PC-3 (cell line): ENCODE measurements around the gene ESPN. TPM values are rescaled to one million over a fixed set of nuclear protein-coding genes. Genes with fewer than 3 reads are reported as not detected.

Source experiments
- ATAC-seq: fragments of 200-7000 bp; cut with Tn5 transposase; 2 replicates; pipeline ENCODE4 v1.9.1; 2020; ENCODE audit warnings: mild to moderate bottlenecking, moderate library complexity
- BruUV-seq: library from RNA; stranded (reverse); fragments of 400-500 nt; replicated peaks from 2 replicates; lab custom pipeline; 2021; lab: Mats Ljungman, UMichigan
- CTCF ChIA-PET: fragments of 300-600 bp; sonication (Branson Sonifier 250); formaldehyde crosslinking; loops from one replicate; lab custom pipeline; 2022; ENCODE audit warnings: antibody characterized with exemption; lab: Charles Lee
- POLR2A ChIA-PET: fragments of 300-600 bp; sonication (Branson Sonifier 250); formaldehyde crosslinking; loops from one replicate; lab custom pipeline; 2022; ENCODE audit warnings: antibody characterized with exemption; ENCODE audit not compliant: unreplicated experiment; lab: Charles Lee
- DNase-seq: peaks from one replicate; pipeline ENCODE4 v3.0.0-alpha.2; 2015
- H2AFZ ChIP-seq: fragments of 300-600 bp; sonication (generic); 2 replicates; pipeline ENCODE4 v1.6.0; 2016; ENCODE audit warnings: antibody characterized with exemption, low read length
- H3F3A ChIP-seq: fragments of 300-600 bp; sonication (generic); one replicate; pipeline ENCODE4 v1.6.0; 2017; ENCODE audit warnings: antibody characterized with exemption, low read length, control low read depth, mild to moderate bottlenecking; ENCODE audit not compliant: unreplicated experiment
- H3K27ac ChIP-seq: fragments of 300-600 bp; sonication (generic); 2 replicates; pipeline ENCODE4 v1.5.1; 2016; ENCODE audit warnings: mild to moderate bottlenecking, low read length
- H3K27me3 ChIP-seq: fragments of 300-600 bp; sonication (generic); 2 replicates; pipeline ENCODE4 v1.6.1; 2016; ENCODE audit warnings: low read length, mixed read lengths
- H3K36me3 ChIP-seq: fragments of 300-600 bp; sonication (generic); 2 replicates; pipeline ENCODE4 v1.6.1; 2016; ENCODE audit warnings: low read depth, mixed run types, low read length, mixed read lengths
- H3K4me1 ChIP-seq: fragments of 300-600 bp; sonication (generic); 2 replicates; pipeline ENCODE4 v1.5.1; 2016; ENCODE audit warnings: low read length; ENCODE audit not compliant: insufficient read depth
- H3K4me2 ChIP-seq: fragments of 300-600 bp; sonication (generic); 2 replicates; pipeline ENCODE4 v1.6.0; 2016; ENCODE audit warnings: low read length
- H3K4me3 ChIP-seq: fragments of 300-600 bp; sonication (generic); 2 replicates; pipeline ENCODE4 v1.5.1; 2016; ENCODE audit warnings: mild to moderate bottlenecking, low read length, mixed read lengths
- H3K79me2 ChIP-seq: fragments of 300-600 bp; sonication (generic); 2 replicates; pipeline ENCODE4 v1.6.1; 2017; ENCODE audit warnings: low read length, mixed read lengths
- H3K9ac ChIP-seq: fragments of 300-600 bp; sonication (generic); 2 replicates; pipeline ENCODE4 v1.6.0; 2016; ENCODE audit warnings: mild to moderate bottlenecking, low read length
- H3K9me2 ChIP-seq: fragments of 300-600 bp; sonication (generic); replicated peaks from 2 replicates; pipeline ENCODE4 v1.6.1; 2016; ENCODE audit warnings: mixed run types, low read length, mixed read lengths
- H3K9me3 ChIP-seq: fragments of 300-600 bp; sonication (generic); 2 replicates; pipeline ENCODE4 v1.6.1; 2016; ENCODE audit warnings: low read length, mixed read lengths
- H4K20me1 ChIP-seq: fragments of 300-600 bp; sonication (generic); 2 replicates; pipeline ENCODE4 v1.6.1; 2016; ENCODE audit warnings: low read length, mixed read lengths
- EZH2 ChIP-seq: fragments of 300-600 bp; sonication (generic); IDR thresholded peaks from one replicate; pipeline ENCODE4 v1.6.1; 2017; ENCODE audit warnings: antibody characterized with exemption, mild to moderate bottlenecking, low read length; ENCODE audit not compliant: unreplicated experiment
- EZH2phosphoT487 ChIP-seq: fragments of 300-600 bp; sonication (generic); IDR thresholded peaks from 2 replicates; pipeline ENCODE4 v1.6.1; 2018; ENCODE audit warnings: mild to moderate bottlenecking, antibody characterized with exemption, low read length, borderline replicate concordance
- intact Hi-C: fragments of 100-400 bp; cut with micrococcal nuclease; formaldehyde crosslinking; loops from 2 replicates; pipeline ENCODE4 v1.9.0; 2023
- total RNA-seq: library from RNA; depleted of rRNA; stranded (reverse); fragments of >200 nt; gene quantifications from 2 replicates; pipeline ENCODE4 v1.2.3, GENCODE V29; 2014
- TF ChIP-seq, protein P1 (sequence below): fragments of 300-600 bp; sonication (generic); conservative IDR thresholded peaks from 2 replicates; pipeline ENCODE4 v1.5.1; 2017; ENCODE audit warnings: antibody characterized with exemption, low read depth, mild to moderate bottlenecking, low read length

ESPN gene
- total RNA-seq, 1 experiment from 2014 or later, result 11.1 TPM

DNA sequence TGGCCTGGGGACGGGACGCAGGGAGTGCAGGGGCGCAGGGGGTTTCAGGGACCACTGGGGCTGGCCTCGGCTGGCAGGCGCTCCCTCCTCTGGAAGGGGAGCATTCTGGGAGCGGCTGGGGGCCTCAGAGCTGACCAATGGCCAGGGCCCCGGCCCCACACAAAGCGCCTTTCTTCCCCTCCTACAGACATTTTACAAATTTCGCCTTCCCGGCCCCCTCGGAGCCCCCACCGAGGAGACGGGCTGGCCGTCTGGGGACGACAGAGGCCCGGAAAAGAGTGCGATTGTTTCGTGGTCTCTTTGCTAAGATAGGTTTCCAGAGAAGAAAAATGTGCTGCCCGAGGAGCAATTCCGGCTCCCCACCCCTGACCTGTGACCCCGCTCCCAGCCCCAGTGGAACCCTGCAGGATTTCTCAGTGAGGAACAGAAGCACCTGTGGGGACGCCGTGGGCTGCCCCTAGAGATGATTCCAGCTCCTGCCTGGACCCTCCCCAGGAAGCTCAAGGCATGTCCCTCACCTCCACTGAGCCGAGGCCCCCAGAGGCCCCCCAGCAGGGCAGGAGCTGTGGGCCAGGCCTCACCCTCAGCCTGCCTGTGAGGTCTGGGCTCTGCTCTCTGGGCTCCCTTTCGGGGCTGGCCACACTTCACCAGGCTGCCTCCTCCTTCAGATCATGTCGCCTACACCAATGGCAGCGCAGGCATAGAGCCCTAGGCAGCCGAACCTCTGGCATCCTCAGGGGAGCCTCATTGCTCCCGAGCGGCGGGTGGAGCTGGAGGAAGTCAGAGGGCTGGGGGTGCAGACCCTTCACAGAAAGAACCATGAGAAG, 81.8 kb downstream of the ESPN start:
- H3K27ac ChIP-seq, result no peak overlapping the region
- H3K9me3 ChIP-seq, result no peaks in the 10 kb centered on the region
- H3K79me2 ChIP-seq, result no peaks in the 10 kb centered on the region
- no peaks in the 10 kb centered on the region for H3K9me2 ChIP-seq
- ChIA-PET CTCF (interaction anchor here (0.6 to 0.9 kb wide), 2 partner anchors 17 to 59 kb away, joined by 3 read pairs; no protein-coding TSS in a partner anchor), POLR2A (interaction anchor here (0.6 kb wide), 1 partner anchor 73 kb away, joined by 4 read pairs; the partner anchor contains the start of gene ZBTB48)
- H2AFZ ChIP-seq, result no peak overlapping the region
- TF ChIP-seq, protein P1, sequence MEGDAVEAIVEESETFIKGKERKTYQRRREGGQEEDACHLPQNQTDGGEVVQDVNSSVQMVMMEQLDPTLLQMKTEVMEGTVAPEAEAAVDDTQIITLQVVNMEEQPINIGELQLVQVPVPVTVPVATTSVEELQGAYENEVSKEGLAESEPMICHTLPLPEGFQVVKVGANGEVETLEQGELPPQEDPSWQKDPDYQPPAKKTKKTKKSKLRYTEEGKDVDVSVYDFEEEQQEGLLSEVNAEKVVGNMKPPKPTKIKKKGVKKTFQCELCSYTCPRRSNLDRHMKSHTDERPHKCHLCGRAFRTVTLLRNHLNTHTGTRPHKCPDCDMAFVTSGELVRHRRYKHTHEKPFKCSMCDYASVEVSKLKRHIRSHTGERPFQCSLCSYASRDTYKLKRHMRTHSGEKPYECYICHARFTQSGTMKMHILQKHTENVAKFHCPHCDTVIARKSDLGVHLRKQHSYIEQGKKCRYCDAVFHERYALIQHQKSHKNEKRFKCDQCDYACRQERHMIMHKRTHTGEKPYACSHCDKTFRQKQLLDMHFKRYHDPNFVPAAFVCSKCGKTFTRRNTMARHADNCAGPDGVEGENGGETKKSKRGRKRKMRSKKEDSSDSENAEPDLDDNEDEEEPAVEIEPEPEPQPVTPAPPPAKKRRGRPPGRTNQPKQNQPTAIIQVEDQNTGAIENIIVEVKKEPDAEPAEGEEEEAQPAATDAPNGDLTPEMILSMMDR, result no peak
- no peak for TF ChIP-seq EZH2phosphoT487
- no peak for TF ChIP-seq EZH2
- H4K20me1 ChIP-seq, result no peaks in the 10 kb centered on the region
- intact Hi-C loops, result no loop called here
- BruUV-seq, result no TSS peak
- H3K9ac ChIP-seq, result no peak overlapping the region
- H3K27me3 ChIP-seq, result no peaks in the 10 kb centered on the region
- H3K4me3 ChIP-seq, result no peak overlapping the region
- H3K4me1 ChIP-seq, result no peaks in the 10 kb centered on the region
- H3K36me3 ChIP-seq, result no peaks in the 10 kb centered on the region
- H3K4me2 ChIP-seq, result no peak overlapping the region
- no peaks in the 10 kb centered on the region for H3F3A ChIP-seq
- DNase-seq (no peak), ATAC-seq (no peak)

DNA sequence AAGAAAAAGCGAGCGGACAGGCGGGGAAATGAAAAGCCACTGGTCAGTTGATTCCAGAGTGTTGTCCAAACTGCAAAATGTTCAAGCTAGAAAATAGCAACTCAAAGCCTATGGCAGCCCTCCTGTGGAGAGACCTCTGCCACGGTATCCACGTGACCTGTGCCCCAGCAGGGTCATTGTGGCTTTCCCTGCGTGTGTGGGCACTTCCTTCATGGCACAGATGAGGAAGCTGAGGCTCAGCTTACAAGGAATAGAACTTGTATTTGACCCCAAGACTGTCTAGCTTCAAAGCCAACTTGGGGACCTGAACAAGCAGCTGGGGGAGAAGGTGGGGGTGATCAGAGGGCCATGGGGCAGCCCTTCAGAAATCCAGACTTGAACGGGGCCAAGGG, 82.5 kb downstream of the ESPN start:
- no peaks in the 10 kb centered on the region for H3K27me3 ChIP-seq
- H3F3A ChIP-seq, result no peaks in the 10 kb centered on the region
- no peaks in the 10 kb centered on the region for H4K20me1 ChIP-seq
- H3K4me1 ChIP-seq, result no peaks in the 10 kb centered on the region
- intact Hi-C loops, result no loop called here
- no peaks in the 10 kb centered on the region for H3K79me2 ChIP-seq
- no peak overlapping the region for H3K9ac ChIP-seq
- DNase-seq, result no peak
- H3K27ac ChIP-seq, result no peak overlapping the region
- POLR2A ChIA-PET, result interaction anchor here (0.6 kb wide), 1 partner anchor 73 kb away, joined by 4 read pairs; the partner anchor contains the start of gene ZBTB48
- BruUV-seq, result no TSS peak
- no peaks in the 10 kb centered on the region for H3K36me3 ChIP-seq
- no peak overlapping the region for H2AFZ ChIP-seq
- no peak overlapping the region for H3K4me3 ChIP-seq
- H3K9me3 ChIP-seq, result no peaks in the 10 kb centered on the region
- CTCF ChIA-PET, result interaction anchor here (0.6 to 0.9 kb wide), 2 partner anchors 16 to 60 kb away, joined by 3 read pairs; no protein-coding TSS in a partner anchor
- H3K4me2 ChIP-seq, result no peak overlapping the region
- H3K9me2 ChIP-seq, result no peaks in the 10 kb centered on the region
- TF ChIP-seq, protein P1, result no peak
- TF ChIP-seq EZH2 (no peak), EZH2phosphoT487 (no peak)
- no peak for ATAC-seq

DNA sequence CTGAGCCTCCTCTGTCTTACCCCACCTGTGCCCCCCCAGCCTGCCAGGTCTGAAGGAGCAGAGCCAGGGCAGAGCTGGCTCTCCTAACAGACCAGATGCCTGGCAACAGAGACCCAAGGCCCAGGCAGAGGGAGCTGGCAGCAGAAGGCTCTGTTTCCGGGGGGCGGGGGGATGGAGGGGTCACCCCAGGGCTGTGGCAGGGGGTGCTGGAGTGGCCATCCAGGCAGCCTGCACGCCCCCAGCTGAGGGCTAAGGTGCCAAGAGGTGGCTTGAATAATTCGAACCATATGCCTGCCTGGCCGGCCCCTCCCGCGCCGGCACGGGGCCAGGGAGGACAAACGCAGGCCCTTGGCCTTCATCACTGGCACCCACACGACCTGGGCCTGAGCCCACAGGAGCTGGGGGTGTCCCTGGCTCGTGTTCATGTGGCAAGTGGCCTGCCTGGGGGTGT, 82.9 kb downstream of the ESPN start:
- Histone ChIP-seq H3K4me1 (no peaks in the 10 kb centered on the region), H4K20me1 (no peaks in the 10 kb centered on the region), H3K27me3 (no peaks in the 10 kb centered on the region), H3K4me3 (no peak overlapping the region), H3K4me2 (no peak overlapping the region), H3F3A (no peaks in the 10 kb centered on the region), H3K27ac (no peak overlapping the region), H3K79me2 (no peaks in the 10 kb centered on the region), H3K9me2 (no peaks in the 10 kb centered on the region), H3K36me3 (no peaks in the 10 kb centered on the region), H3K9ac (no peak overlapping the region), H2AFZ (no peak overlapping the region), H3K9me3 (no peaks in the 10 kb centered on the region)
- BruUV-seq, result no TSS peak
- intact Hi-C loops, result no loop called here
- DNase-seq (no peak), ATAC-seq (no peak)
- ChIA-PET POLR2A (interaction anchor here (0.6 kb wide), 1 partner anchor 72 kb away, joined by 4 read pairs; the partner anchor contains the start of gene ZBTB48), CTCF (interaction anchor here (0.9 kb wide), 1 partner anchor 16 kb away, joined by 3 read pairs; no protein-coding TSS in a partner anchor)
- TF ChIP-seq, protein P1, result no peak
